ENCODE measurements around the gene KSR2. TPM values are rescaled to one million over a fixed set of nuclear protein-coding genes. Genes with fewer than 3 reads are reported as not detected.

Gene KSR2
- total and polyA plus RNA-seq, 10 of the 15 experiments (the other 5 are each of a cell fraction or from before 2014, with no cell fraction given) = under 0.01 to 1.5 (median 0.01) TPM; not detected in 3

DNA sequence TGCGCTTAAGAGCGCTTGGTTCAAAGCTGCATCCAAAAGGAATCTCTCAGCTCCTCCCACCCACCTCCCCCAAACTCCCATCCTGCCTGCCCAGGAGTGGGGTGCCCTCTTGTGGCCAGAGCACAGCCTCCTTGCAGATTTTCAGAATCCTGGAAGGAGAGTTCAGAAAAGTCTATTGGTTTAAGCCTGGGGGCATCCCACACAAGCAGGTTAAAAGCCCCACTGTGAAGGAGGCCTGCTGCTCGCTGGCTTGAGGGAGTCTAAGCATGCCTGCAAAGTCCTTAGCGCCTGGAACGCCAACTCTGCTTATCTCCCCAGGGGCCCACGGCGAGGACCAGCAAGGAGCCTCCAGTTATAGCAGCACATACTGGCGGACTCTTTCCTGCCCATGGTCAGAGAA, 297.1 kb downstream of the KSR2 start:
- Histone ChIP-seq H3K4me2 (ENCODE audit: control insufficient read depth, insufficient read depth) (no peak overlapping the region), H3K27me3 (replicated peaks in 1 of 2; ENCODE audit: control insufficient read depth in 2 of 2, insufficient read depth in 2 of 2, low read length in 1 of 2) (no peaks in the 10 kb centered on the region; a peak in 1 of 4 replicates), H3K27ac (ENCODE audit: control insufficient read depth, insufficient read depth) (no peak overlapping the region), H3K4me1 (ENCODE audit: control insufficient read depth, insufficient read depth, low read length) (no peaks in the 10 kb centered on the region), H3K9me3 (replicated peaks; ENCODE audit: control insufficient read depth, insufficient read depth, low read length) (no peaks in the 10 kb centered on the region), H3K4me3 (no peak overlapping the region), H3K9ac (ENCODE audit: control insufficient read depth, insufficient read depth, low read length) (no peak overlapping the region), H3K36me3 (ENCODE audit: control insufficient read depth in 2 of 2, insufficient read depth in 2 of 2, low read length in 1 of 2) (no peaks in the 10 kb centered on the region), H4K20me1 (ENCODE audit: control insufficient read depth, insufficient read depth) (no peaks in the 10 kb centered on the region), H2AFZ (ENCODE audit: control insufficient read depth, low read depth, low read length) (no peak overlapping the region), H3K79me2 (ENCODE audit: control insufficient read depth, insufficient read depth, low read length) (no peaks in the 10 kb centered on the region)
- POLR2A ChIA-PET = no interaction called here
- intact Hi-C loops (cut with micrococcal nuclease; ENCODE audit: unreplicated experiment) = loop anchor here (2.0 kb wide), 2 partner anchors 305 to 435 kb away; no protein-coding TSS in a partner anchor
- no TSS peak for BruUV-seq (replicated peaks)
- ATAC-seq (no peak), FAIRE-seq (no peak), DNase-seq (ENCODE audit: low read depth, low spot score) (no peak)
- SMC1A ChIA-PET (ENCODE audit: uncharacterized antibody, unreplicated experiment) = interaction anchor here (0.6 to 1.1 kb wide), 2 partner anchors 165 to 168 kb away, joined by 3 read pairs; no protein-coding TSS in a partner anchor
- RAD21 ChIA-PET (ENCODE audit: unreplicated experiment) = interaction anchor here (0.9 kb wide), 1 partner anchor 305 kb away, joined by 5 read pairs; no protein-coding TSS in a partner anchor
- CTCF ChIA-PET = interaction anchor here (0.6 to 1.3 kb wide), 6 partner anchors 10 to 598 kb away, joined by 3 to 5 read pairs (median 3); no protein-coding TSS in a partner anchor
- in situ Hi-C loops (cut with MboI) = no loop called here
- WGBS (ENCODE audit: insufficient coverage, insufficient replicate concordance, low lambda C conversion rate, missing lambda C conversion rate) = 23% methylated on average over 8 of the region's 8 CpGs
- TF ChIP-seq SMC3 (IDR thresholded peaks at IDR 0.05; ENCODE audit: borderline replicate concordance, low read length) (0 out of 2 replicates have a peak, but pooled peaks have one; percentile 32), MEF2B (IDR thresholded peaks at IDR 0.05; ENCODE audit: partially characterized antibody, poor library complexity, severe bottlenecking) (no peak), MYC (IDR thresholded peaks at IDR 0.05; ENCODE audit: insufficient read depth, insufficient read length, insufficient replicate concordance, low read length, severe bottlenecking) (no peak), ZNF24 (IDR thresholded peaks at IDR 0.05) (no peak), RAD21 (IDR thresholded peaks at IDR 0.05; ENCODE audit: insufficient read depth, low read depth, low read length) (peak; percentile 52), ZNF217 (IDR thresholded peaks at IDR 0.05) (no peak), SREBF2 (IDR thresholded peaks at IDR 0.05; ENCODE audit: low read length) (no peak), HDAC6 (IDR thresholded peaks at IDR 0.05; ENCODE audit: unreplicated experiment) (no peak), TBL1XR1 (IDR thresholded peaks at IDR 0.05; ENCODE audit: low read depth, low read length) (no peak)
- TF ChIP-seq, protein P1, sequence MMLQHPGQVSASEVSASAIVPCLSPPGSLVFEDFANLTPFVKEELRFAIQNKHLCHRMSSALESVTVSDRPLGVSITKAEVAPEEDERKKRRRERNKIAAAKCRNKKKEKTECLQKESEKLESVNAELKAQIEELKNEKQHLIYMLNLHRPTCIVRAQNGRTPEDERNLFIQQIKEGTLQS (IDR thresholded peaks at IDR 0.05; ENCODE audit: borderline replicate concordance, extremely low read depth, low read depth, low read length) = no peak
- TF ChIP-seq, protein P2, sequence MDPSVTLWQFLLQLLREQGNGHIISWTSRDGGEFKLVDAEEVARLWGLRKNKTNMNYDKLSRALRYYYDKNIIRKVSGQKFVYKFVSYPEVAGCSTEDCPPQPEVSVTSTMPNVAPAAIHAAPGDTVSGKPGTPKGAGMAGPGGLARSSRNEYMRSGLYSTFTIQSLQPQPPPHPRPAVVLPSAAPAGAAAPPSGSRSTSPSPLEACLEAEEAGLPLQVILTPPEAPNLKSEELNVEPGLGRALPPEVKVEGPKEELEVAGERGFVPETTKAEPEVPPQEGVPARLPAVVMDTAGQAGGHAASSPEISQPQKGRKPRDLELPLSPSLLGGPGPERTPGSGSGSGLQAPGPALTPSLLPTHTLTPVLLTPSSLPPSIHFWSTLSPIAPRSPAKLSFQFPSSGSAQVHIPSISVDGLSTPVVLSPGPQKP (IDR thresholded peaks at IDR 0.05; ENCODE audit: low read depth, low read length) = no peak
- TF ChIP-seq, protein P3, sequence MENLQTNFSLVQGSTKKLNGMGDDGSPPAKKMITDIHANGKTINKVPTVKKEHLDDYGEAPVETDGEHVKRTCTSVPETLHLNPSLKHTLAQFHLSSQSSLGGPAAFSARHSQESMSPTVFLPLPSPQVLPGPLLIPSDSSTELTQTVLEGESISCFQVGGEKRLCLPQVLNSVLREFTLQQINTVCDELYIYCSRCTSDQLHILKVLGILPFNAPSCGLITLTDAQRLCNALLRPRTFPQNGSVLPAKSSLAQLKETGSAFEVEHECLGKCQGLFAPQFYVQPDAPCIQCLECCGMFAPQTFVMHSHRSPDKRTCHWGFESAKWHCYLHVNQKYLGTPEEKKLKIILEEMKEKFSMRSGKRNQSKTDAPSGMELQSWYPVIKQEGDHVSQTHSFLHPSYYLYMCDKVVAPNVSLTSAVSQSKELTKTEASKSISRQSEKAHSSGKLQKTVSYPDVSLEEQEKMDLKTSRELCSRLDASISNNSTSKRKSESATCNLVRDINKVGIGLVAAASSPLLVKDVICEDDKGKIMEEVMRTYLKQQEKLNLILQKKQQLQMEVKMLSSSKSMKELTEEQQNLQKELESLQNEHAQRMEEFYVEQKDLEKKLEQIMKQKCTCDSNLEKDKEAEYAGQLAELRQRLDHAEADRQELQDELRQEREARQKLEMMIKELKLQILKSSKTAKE (IDR thresholded peaks at IDR 0.05; ENCODE audit: low read depth, poor library complexity, severe bottlenecking) = no peak
- TF ChIP-seq, protein P4, sequence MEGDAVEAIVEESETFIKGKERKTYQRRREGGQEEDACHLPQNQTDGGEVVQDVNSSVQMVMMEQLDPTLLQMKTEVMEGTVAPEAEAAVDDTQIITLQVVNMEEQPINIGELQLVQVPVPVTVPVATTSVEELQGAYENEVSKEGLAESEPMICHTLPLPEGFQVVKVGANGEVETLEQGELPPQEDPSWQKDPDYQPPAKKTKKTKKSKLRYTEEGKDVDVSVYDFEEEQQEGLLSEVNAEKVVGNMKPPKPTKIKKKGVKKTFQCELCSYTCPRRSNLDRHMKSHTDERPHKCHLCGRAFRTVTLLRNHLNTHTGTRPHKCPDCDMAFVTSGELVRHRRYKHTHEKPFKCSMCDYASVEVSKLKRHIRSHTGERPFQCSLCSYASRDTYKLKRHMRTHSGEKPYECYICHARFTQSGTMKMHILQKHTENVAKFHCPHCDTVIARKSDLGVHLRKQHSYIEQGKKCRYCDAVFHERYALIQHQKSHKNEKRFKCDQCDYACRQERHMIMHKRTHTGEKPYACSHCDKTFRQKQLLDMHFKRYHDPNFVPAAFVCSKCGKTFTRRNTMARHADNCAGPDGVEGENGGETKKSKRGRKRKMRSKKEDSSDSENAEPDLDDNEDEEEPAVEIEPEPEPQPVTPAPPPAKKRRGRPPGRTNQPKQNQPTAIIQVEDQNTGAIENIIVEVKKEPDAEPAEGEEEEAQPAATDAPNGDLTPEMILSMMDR (IDR thresholded peaks at IDR 0.05 in 2 of 3, conservative IDR thresholded peaks at IDR 0.05 in 1 of 3; ENCODE audit: control insufficient read depth in 2 of 3, extremely low read depth in 1 of 3, insufficient read depth in 1 of 3, low read depth in 3 of 3, low read length in 3 of 3) = peak; percentile 45 to 59 (median 59)

Measured in GM12878 (cell line).